ENCODE measurements around the gene SPEM2. TPM values are rescaled to one million over a fixed set of nuclear protein-coding genes. Genes with fewer than 3 reads are reported as not detected.

SPEM2 gene
- polyA plus RNA-seq, 1 donor from 2014 or later = not detected

- Histone ChIP-seq H4K20me1 (ENCODE audit: insufficient read depth) (no peaks in the 10 kb centered on the region), H3K27ac (ENCODE audit: low read length) (no peak overlapping the region), H3K4me3 (ENCODE audit: low read length) (no peak overlapping the region), H3K9me2 (ENCODE audit: insufficient read depth, low read length) (no peaks in the 10 kb centered on the region), H3F3A (ENCODE audit: insufficient read depth, low read length, poor library complexity, severe bottlenecking) (no peaks in the 10 kb centered on the region), H3K27me3 (ENCODE audit: insufficient read depth, low read depth, low read length) (peaks cover 23% of the 10 kb centered on the region), H3K9me3 (ENCODE audit: low read length) (no peaks in the 10 kb centered on the region), H2AFZ (ENCODE audit: low read depth, low read length) (no peak overlapping the region), H3K9ac (ENCODE audit: low read length) (no peak overlapping the region), H3K4me2 (ENCODE audit: low read length) (no peak overlapping the region), H3K36me3 (ENCODE audit: insufficient read depth, low read length) (no peaks in the 10 kb centered on the region), H3K79me2 (replicated peaks; ENCODE audit: insufficient read depth, low read length) (no peaks in the 10 kb centered on the region)
- TF ChIP-seq MXI1 (conservative IDR thresholded peaks at IDR 0.05; ENCODE audit: poor library complexity, severe bottlenecking) (no peak), REST (IDR thresholded peaks at IDR 0.05; ENCODE audit: borderline replicate concordance) (no peak), EP300 (conservative IDR thresholded peaks at IDR 0.05; ENCODE audit: poor library complexity, severe bottlenecking) (no peak)
Measured at GRCh38 chr17:7432296-7432695, 6.9 kb downstream of the SPEM2 start.

GRCh38 chr17:7435676-7436555 is 10.5 kb downstream of the SPEM2 start:
- no peak overlapping the region for H3K27ac ChIP-seq (ENCODE audit: low read length)
- peak overlapping the region; percentile 85 for H3K4me3 ChIP-seq (ENCODE audit: low read length)
- H3K9me3 ChIP-seq (ENCODE audit: low read length) = no peaks in the 10 kb centered on the region
- H4K20me1 ChIP-seq (ENCODE audit: insufficient read depth) = no peaks in the 10 kb centered on the region
- H3K9me2 ChIP-seq (ENCODE audit: insufficient read depth, low read length) = no peaks in the 10 kb centered on the region
- no peaks in the 10 kb centered on the region for H3K36me3 ChIP-seq (ENCODE audit: insufficient read depth, low read length)
- no peaks in the 10 kb centered on the region for H3K79me2 ChIP-seq (replicated peaks; ENCODE audit: insufficient read depth, low read length)
- H2AFZ ChIP-seq (ENCODE audit: low read depth, low read length) = no peak overlapping the region
- no peak for TF ChIP-seq REST (IDR thresholded peaks at IDR 0.05; ENCODE audit: borderline replicate concordance)
- no peak for TF ChIP-seq MXI1 (conservative IDR thresholded peaks at IDR 0.05; ENCODE audit: poor library complexity, severe bottlenecking)
- no peak for TF ChIP-seq CTCF (IDR thresholded peaks at IDR 0.05; ENCODE audit: poor library complexity, severe bottlenecking)
- no peak for TF ChIP-seq EP300 (conservative IDR thresholded peaks at IDR 0.05; ENCODE audit: poor library complexity, severe bottlenecking)
- no peak for TF ChIP-seq EZH2 (IDR thresholded peaks at IDR 0.05; ENCODE audit: borderline replicate concordance, insufficient read depth, low read length, poor library complexity, severe bottlenecking)
- TF ChIP-seq TAF1 (IDR thresholded peaks at IDR 0.05; ENCODE audit: low read depth) = no peak
- TF ChIP-seq SMC3 (conservative IDR thresholded peaks at IDR 0.05; ENCODE audit: poor library complexity) = no peak
- TF ChIP-seq RAD21 (conservative IDR thresholded peaks at IDR 0.05) = no peak
- TF ChIP-seq POLR2AphosphoS5 (IDR thresholded peaks at IDR 0.05) = no peak
- H3K9ac ChIP-seq (ENCODE audit: low read length) = peak overlapping the region; percentile 41
- peaks cover 43% of the 10 kb centered on the region for H3K27me3 ChIP-seq (ENCODE audit: insufficient read depth, low read depth, low read length)
- H3F3A ChIP-seq (ENCODE audit: insufficient read depth, low read length, poor library complexity, severe bottlenecking) = peaks cover 4% of the 10 kb centered on the region
- no peak overlapping the region for H3K4me2 ChIP-seq (ENCODE audit: low read length)
